Thoracic aorta (tissue), 2 donors: ENCODE measurements around the gene ANKRD33B. TPM values are rescaled to one million over a fixed set of nuclear protein-coding genes. Genes with fewer than 3 reads are reported as not detected.

ENCODE experiments used
- ATAC-seq: fragments of 150-250 bp; one replicate; pipeline ENCODE4 v1.8.0; 2017; ENCODE audit warnings: low read depth; ENCODE audit not compliant: insufficient number of reproducible peaks, low FRiP score
- DNase-seq: peaks from one replicate; pipeline ENCODE4 v3.0.0-alpha.2; 2020; ENCODE audit warnings: low spot score
- H3K27ac ChIP-seq, 2 donors: fragments of 200-600 bp; sonication (generic); 1 replicate in 1 of 2; 2 replicates in 1 of 2; pipeline ENCODE4 v1.5.1; 2016; ENCODE audit warnings: mild to moderate bottlenecking in 2 of 2, moderate library complexity in 2 of 2
- H3K27me3 ChIP-seq: fragments of 200-600 bp; sonication (generic); replicated peaks from 2 replicates; pipeline ENCODE4 v1.6.0; 2016; ENCODE audit warnings: mild to moderate bottlenecking; ENCODE audit not compliant: insufficient read depth
- H3K36me3 ChIP-seq: fragments of 200-600 bp; sonication (generic); one replicate; pipeline ENCODE4 v1.5.1; 2016
- H3K4me1 ChIP-seq, 2 donors: fragments of 200-600 bp; sonication (generic); 1 replicate in 1 of 2; 2 replicates in 1 of 2; pipeline versions ENCODE4 v1.5.1 to v1.6.0; 2016; ENCODE audit warnings: low read depth in 2 of 2, mild to moderate bottlenecking in 1 of 2; ENCODE audit not compliant: control insufficient read depth in 1 of 2
- H3K4me3 ChIP-seq: fragments of 200-600 bp; sonication (generic); 2 replicates; pipeline ENCODE4 v1.5.1; 2016; ENCODE audit warnings: mild to moderate bottlenecking
- H3K9me3 ChIP-seq: fragments of 200-600 bp; sonication (generic); 2 replicates; pipeline ENCODE4 v1.5.1; 2016
- total RNA-seq, 2 donors: library from RNA; depleted of rRNA; stranded (reverse); fragments of >200 nt; gene quantifications; one replicate each; pipeline versions ENCODE4 v1.1.0 to v1.2.3, GENCODE V29; 2016
- TF ChIP-seq, protein P1 (sequence below): fragments of 200-600 bp; sonication (generic); IDR thresholded peaks from one replicate; pipeline ENCODE4 v1.5.1; 2019; ENCODE audit warnings: antibody characterized with exemption

The ANKRD33B gene
- total RNA-seq, 2 donors from 2014 or later = 4.9 to 5.7 TPM

DNA sequence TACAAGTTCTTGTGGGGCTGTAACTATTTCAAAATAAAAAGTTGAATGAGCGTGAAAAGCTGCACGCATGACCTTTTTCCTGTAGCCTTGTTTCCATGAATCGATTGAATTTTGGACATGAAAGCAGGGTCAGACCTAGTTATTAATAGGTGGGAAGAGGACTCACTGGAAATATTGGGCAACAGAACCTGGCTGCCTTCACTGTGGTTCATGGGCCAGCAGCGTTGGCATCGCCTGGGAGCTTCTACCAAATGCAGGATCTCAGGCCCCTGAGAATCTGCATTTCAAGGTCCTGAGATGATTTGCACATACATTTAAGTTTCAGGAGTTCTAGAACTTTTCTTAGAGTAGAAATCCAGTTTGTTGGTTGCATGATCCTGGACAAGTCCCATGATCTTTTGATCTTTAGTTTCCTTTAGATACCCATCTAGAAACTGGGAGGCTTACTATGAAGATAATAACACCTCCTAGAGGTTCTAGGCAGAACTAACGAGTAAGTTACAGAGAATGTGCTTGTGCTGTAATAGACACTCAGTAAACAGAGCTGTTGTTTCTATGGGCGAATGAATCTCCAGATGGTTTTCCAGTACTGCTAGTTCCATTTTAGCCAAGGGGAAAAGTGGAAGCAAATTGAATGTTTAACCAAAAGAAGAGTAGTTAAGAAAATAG, 12.4 kb downstream of the ANKRD33B start:
- no peaks in the 10 kb centered on the region for H3K27me3 ChIP-seq
- H3K36me3 ChIP-seq = no peaks in the 10 kb centered on the region
- TF ChIP-seq, protein P1, sequence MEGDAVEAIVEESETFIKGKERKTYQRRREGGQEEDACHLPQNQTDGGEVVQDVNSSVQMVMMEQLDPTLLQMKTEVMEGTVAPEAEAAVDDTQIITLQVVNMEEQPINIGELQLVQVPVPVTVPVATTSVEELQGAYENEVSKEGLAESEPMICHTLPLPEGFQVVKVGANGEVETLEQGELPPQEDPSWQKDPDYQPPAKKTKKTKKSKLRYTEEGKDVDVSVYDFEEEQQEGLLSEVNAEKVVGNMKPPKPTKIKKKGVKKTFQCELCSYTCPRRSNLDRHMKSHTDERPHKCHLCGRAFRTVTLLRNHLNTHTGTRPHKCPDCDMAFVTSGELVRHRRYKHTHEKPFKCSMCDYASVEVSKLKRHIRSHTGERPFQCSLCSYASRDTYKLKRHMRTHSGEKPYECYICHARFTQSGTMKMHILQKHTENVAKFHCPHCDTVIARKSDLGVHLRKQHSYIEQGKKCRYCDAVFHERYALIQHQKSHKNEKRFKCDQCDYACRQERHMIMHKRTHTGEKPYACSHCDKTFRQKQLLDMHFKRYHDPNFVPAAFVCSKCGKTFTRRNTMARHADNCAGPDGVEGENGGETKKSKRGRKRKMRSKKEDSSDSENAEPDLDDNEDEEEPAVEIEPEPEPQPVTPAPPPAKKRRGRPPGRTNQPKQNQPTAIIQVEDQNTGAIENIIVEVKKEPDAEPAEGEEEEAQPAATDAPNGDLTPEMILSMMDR = no peak
- no peak for DNase-seq
- H3K4me3 ChIP-seq = no peak overlapping the region
- H3K4me1 ChIP-seq = peaks cover 3 to 19% of the 10 kb centered on the region in 2 donors
- ATAC-seq = no peak
- H3K9me3 ChIP-seq = no peaks in the 10 kb centered on the region
- no peak overlapping the region for H3K27ac ChIP-seq

DNA sequence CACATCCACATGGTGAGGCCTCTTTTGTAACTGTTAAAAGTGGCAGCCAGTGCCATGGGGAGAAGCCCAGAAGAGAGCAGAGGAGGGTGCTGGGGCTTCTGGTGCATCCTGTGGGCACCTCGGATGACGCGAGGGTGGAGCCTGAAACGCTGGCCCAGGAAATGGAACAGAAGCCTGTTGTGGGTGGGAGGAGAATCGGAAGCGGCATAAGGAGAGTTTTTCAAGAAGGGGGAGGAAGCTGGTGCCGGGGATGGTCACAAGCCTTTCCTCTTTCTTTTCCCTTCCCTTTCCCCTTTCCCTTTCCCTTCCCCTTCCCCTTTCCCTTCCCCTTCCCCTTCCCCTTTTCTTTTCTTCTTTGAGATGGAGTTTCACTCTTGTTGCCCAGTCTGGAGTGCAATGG, 12.9 kb downstream of the ANKRD33B start:
- peaks cover 3 to 24% of the 10 kb centered on the region in 2 donors for H3K4me1 ChIP-seq
- ATAC-seq (no peak), DNase-seq (no peak)
- no peak overlapping the region for H3K4me3 ChIP-seq
- no peak overlapping the region for H3K27ac ChIP-seq
- H3K9me3 ChIP-seq = no peaks in the 10 kb centered on the region
- H3K27me3 ChIP-seq = no peaks in the 10 kb centered on the region
- TF ChIP-seq, protein P1 = no peak
- no peaks in the 10 kb centered on the region for H3K36me3 ChIP-seq

DNA sequence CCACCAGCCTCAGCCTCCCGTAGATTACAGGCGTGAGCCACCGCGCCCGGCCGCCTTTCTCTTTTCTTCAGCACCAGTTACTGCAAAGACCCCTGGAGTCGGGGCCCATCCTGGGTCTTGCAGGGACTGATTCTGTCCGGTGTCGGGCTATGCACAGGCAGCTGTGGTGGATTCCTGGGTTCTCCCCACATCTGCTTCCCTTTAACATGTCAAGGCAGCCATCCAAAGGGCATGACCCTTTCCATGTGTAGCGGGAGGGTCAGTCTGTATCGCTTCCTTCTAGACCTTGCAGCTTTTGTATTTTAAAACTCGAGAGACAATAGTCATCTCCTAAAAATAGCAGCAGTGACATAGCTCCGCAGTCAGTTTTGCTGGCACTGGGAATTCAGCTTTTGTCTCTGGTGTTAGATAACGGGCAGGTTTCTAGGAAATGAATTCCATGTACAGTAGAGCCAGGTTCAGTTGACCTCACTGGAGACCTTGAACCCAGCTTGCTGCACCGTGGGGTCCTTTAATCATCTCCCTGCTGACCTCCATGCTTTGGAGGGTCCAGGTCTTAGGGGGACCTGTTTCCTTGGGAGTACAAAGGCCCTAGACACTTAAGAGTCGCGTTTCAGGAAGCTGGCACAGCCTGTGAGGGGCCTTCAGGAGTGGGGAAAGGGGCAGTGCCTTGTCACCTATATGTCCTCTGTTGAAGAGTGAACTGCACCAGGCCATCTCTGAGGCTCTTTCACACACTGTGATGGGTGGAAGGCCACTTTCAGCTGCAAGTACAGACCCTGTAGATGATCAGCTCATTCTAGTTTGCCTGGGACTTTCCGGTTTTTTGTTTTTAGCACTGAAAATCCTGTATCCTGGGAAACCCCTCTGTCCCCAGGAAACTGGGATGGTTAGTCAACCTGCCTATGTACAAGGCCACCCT, 13.8 kb downstream of the ANKRD33B start:
- ATAC-seq = peak; percentile 51
- TF ChIP-seq, protein P1 = no peak
- H3K4me3 ChIP-seq = no peak overlapping the region
- no peak for DNase-seq
- H3K36me3 ChIP-seq = no peaks in the 10 kb centered on the region
- peak overlapping the region; percentile 31 to 56 for H3K27ac ChIP-seq
- H3K4me1 ChIP-seq = peaks cover 3 to 32% of the 10 kb centered on the region in 2 donors
- H3K9me3 ChIP-seq = no peaks in the 10 kb centered on the region
- no peaks in the 10 kb centered on the region for H3K27me3 ChIP-seq

DNA sequence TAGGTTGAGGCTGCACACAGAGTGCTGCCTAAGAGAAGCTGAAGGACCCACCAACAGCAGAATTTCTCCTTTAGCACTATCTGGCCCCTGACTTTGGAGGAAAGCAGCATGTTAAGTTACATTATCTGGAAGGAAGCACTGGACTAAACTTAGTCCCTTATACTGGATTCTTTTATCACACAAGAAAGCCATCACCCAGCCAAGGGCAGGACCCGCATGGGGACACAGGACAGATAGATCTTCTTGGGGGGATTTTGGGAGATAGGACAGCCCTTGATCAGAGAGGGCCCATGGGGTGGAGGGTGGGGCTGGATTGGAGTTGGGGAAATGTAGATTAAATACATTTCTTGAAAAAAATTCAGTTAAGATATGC, 14.4 kb downstream of the ANKRD33B start:
- Histone ChIP-seq H3K4me3 (no peak overlapping the region), H3K27me3 (no peaks in the 10 kb centered on the region), H3K36me3 (no peaks in the 10 kb centered on the region), H3K27ac (peak overlapping the region in 1 of 2 donors; percentile 31), H3K4me1 (peaks cover 3 to 38% of the 10 kb centered on the region in 2 donors), H3K9me3 (no peaks in the 10 kb centered on the region)
- TF ChIP-seq, protein P1 = no peak
- DNase-seq (no peak), ATAC-seq (no peak)

DNA sequence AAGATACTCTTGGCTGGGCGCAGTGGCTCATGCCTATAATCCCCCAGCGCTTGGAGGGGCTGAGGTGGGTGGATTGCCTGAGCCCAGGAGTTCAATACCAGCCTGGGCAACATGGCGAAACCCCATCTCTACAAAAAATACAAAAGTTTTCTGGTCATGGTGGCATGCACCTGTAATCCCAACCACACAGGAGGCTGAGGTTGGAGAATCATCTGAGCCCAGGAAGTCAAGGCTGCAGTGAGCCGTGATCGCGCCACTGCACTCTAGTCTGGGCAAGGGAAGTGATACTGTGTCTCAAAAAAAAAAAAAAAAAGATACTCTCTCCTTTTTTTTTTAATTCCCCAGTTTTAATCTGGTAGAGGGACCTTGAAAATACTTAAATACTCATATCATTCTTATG, 15.0 kb downstream of the ANKRD33B start:
- no peak for DNase-seq
- TF ChIP-seq, protein P1 = no peak
- Histone ChIP-seq H3K27ac (no peak overlapping the region), H3K4me3 (no peak overlapping the region), H3K4me1 (peaks cover 3 to 44% of the 10 kb centered on the region in 2 donors), H3K9me3 (no peaks in the 10 kb centered on the region), H3K36me3 (no peaks in the 10 kb centered on the region), H3K27me3 (no peaks in the 10 kb centered on the region)
- ATAC-seq = no peak
